Calu3 (cell line): ENCODE results near the gene EPS8L2. TPM values are rescaled to one million over a fixed set of nuclear protein-coding genes. Genes with fewer than 3 reads are reported as not detected.

Experiments used
- BruUV-seq: library from RNA; stranded (reverse); fragments of 400-500 nt; replicated peaks from 2 replicates; lab custom pipeline; 2021; lab: Mats Ljungman, UMichigan
- CTCF ChIA-PET: fragments of 300-600 bp; sonication (Branson Sonifier 250); formaldehyde crosslinking; loops from one replicate; lab custom pipeline; 2022; ENCODE audit warnings: antibody characterized with exemption; lab: Charles Lee
- DNase-seq: peaks from one replicate; pipeline ENCODE4 v3.0.0; 2022
- H3K27ac Mint-ChIP-seq: one replicate; pipeline ENCODE4 v1.8.0; 2022; ENCODE audit warnings: mixed read lengths; ENCODE audit not compliant: unreplicated experiment
- H3K27me3 Mint-ChIP-seq: one replicate; pipeline ENCODE4 v1.8.0; 2022; ENCODE audit warnings: mixed read lengths; ENCODE audit not compliant: unreplicated experiment
- H3K36me3 Mint-ChIP-seq: one replicate; pipeline ENCODE4 v1.8.0; 2022; ENCODE audit warnings: mild to moderate bottlenecking, moderate library complexity, mixed read lengths; ENCODE audit not compliant: insufficient read depth, unreplicated experiment
- H3K4me1 Mint-ChIP-seq: one replicate; pipeline ENCODE4 v1.8.0; 2022; ENCODE audit warnings: mild to moderate bottlenecking, low read depth, mixed read lengths; ENCODE audit not compliant: unreplicated experiment
- H3K4me3 Mint-ChIP-seq: one replicate; pipeline ENCODE4 v1.8.0; 2022; ENCODE audit warnings: mild to moderate bottlenecking, low read depth, moderate library complexity, mixed read lengths; ENCODE audit not compliant: unreplicated experiment
- H3K9me3 Mint-ChIP-seq: one replicate; pipeline ENCODE4 v1.8.0; 2022; ENCODE audit warnings: low read depth, mixed read lengths; ENCODE audit not compliant: unreplicated experiment
- CTCF ChIP-seq: fragments of 200-600 bp; IDR thresholded peaks from one replicate; pipeline ENCODE4 v1.8.0; 2022; ENCODE audit warnings: antibody characterized with exemption; ENCODE audit not compliant: unreplicated experiment
- intact Hi-C: fragments of 100-400 bp; cut with micrococcal nuclease; formaldehyde crosslinking; loops from one replicate; pipeline ENCODE4 v1.10.0; 2022; ENCODE audit not compliant: unreplicated experiment
- total RNA-seq: library from RNA; stranded (reverse); gene quantifications from 2 replicates; pipeline ENCODE4 v1.2.3, GENCODE V29; 2022

Gene EPS8L2
- total RNA-seq, 1 experiment from 2014 or later = 212 TPM

- DNase-seq = peak; percentile 98
- no TSS peak for BruUV-seq
Observed at GRCh38 chr11:747158-748006, 41.4 kb downstream of the EPS8L2 start, which contains the start of gene TALDO1. TALDO1 (plus strand) TSS chr11:747464; CDS start chr11:747482, 18 bp downstream.

DNA sequence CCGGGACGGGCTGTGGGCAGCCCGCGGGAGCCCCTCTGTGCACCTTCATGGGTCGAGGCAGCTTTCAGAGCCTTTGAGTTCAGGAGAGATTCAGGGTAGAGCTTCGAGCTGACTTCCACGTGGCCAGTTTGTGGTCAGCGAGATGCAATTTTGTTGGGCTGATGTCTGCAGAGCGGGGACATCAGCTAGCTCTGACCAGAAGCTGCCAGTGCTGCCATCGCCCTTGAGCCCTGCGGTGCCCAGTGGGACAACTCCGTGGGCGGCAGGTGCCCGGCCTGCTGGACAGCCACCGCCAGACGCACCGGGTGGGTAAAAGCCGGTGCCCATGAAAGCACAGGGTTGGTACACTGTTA, 42.0 kb downstream of the EPS8L2 start:
- Mint-ChIP-seq H3K4me1 (no peaks in the 10 kb centered on the region), H3K27me3 (no peaks in the 10 kb centered on the region), H3K27ac (peak overlapping the region; percentile 81), H3K9me3 (no peaks in the 10 kb centered on the region), H3K36me3 (peaks cover 38% of the 10 kb centered on the region), H3K4me3 (peak overlapping the region; percentile 90)
- CTCF ChIA-PET = interaction anchor here (0.6 to 1.5 kb wide), 3 partner anchors 15 to 25 kb away, joined by 3 to 5 read pairs (median 4); no protein-coding TSS in a partner anchor
- intact Hi-C loops = no loop called here
- BruUV-seq = no TSS peak
- no peak for TF ChIP-seq CTCF
- no peak for DNase-seq

More at GRCh38 chr11:747158-748006, 41.4 kb downstream of the EPS8L2 start, which contains the start of gene TALDO1:
- peak within 1 kb of the TSS; percentile 81 for H3K27ac Mint-ChIP-seq
- peak within 1 kb of the TSS; percentile 90 for H3K4me3 Mint-ChIP-seq
- H3K4me1 Mint-ChIP-seq = no peaks in the 10 kb centered on the region
- no peaks in the 10 kb centered on the region for H3K9me3 Mint-ChIP-seq
- H3K27me3 Mint-ChIP-seq = no peaks in the 10 kb centered on the region
- H3K36me3 Mint-ChIP-seq = peaks cover 38% of the 10 kb centered on the region
- intact Hi-C loops = no loop called here
- TF ChIP-seq CTCF = no peak
- CTCF ChIA-PET = interaction anchor here (0.6 to 1.5 kb wide), 6 partner anchors 14 to 98 kb away, joined by 3 to 6 read pairs (median 4); no protein-coding TSS in a partner anchor

- intact Hi-C loops = no loop called here
- H3K4me1 Mint-ChIP-seq = no peaks in the 10 kb centered on the region
- no TSS peak for BruUV-seq
- H3K36me3 Mint-ChIP-seq = peaks cover 50% of the 10 kb centered on the region
- no peak for DNase-seq
- no peak for TF ChIP-seq CTCF
- H3K9me3 Mint-ChIP-seq = no peaks in the 10 kb centered on the region
- H3K27me3 Mint-ChIP-seq = no peaks in the 10 kb centered on the region
- peak overlapping the region; percentile 30 for H3K27ac Mint-ChIP-seq
- CTCF ChIA-PET = no interaction called here
- H3K4me3 Mint-ChIP-seq = peak overlapping the region; percentile 90
Observed at GRCh38 chr11:749731-750130, 43.7 kb downstream of the EPS8L2 start.

DNA sequence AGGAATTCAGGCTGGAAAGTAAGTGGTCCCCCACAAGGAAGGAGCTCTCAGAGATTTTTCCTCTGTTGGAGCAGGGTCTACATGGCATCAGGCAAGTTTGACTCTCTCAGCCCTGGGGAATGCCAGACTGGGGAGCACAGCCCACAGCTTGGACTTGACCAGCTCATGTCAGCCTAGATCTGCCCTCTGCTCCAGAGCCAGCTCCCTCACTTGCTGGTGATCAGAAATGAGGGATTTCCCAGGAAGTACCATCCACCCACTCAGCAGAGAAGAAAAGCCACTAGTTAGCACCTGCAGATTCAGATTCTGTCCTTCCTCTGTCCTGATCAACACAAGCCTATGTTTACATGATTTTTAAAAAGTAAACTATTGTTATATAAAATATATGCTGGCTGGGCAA, 54.2 kb downstream of the EPS8L2 start:
- peaks cover 22% of the 10 kb centered on the region for H3K4me1 Mint-ChIP-seq
- H3K36me3 Mint-ChIP-seq = peaks cover 95% of the 10 kb centered on the region
- H3K27me3 Mint-ChIP-seq = no peaks in the 10 kb centered on the region
- CTCF ChIA-PET = no interaction called here
- no TSS peak for BruUV-seq
- no peaks in the 10 kb centered on the region for H3K9me3 Mint-ChIP-seq
- DNase-seq = no peak
- H3K27ac Mint-ChIP-seq = no peak overlapping the region
- H3K4me3 Mint-ChIP-seq = no peak overlapping the region
- intact Hi-C loops = no loop called here
- no peak for TF ChIP-seq CTCF
